K562 (cell line): ENCODE results near the gene BTG2. TPM values are rescaled to one million over a fixed set of nuclear protein-coding genes. Genes with fewer than 3 reads are reported as not detected.

Source experiments
- ASH1L ChIP-seq: fragments of 450-650 bp; IDR thresholded peaks from 2 replicates; pipeline ENCODE4 v1.6.1; 2018; ENCODE audit warnings: borderline replicate concordance, mild to moderate bottlenecking, low read depth; ENCODE audit not compliant: partially characterized antibody
- CC2D1A ChIP-seq: fragments of 450-650 bp; IDR thresholded peaks from 2 replicates; pipeline ENCODE4 v1.6.1; 2017; ENCODE audit warnings: mild to moderate bottlenecking
- CCAR2 ChIP-seq: fragments of 200-400 bp; formaldehyde crosslinking; IDR thresholded peaks from 2 replicates; pipeline ENCODE4 v1.6.1; 2017; ENCODE audit warnings: mild to moderate bottlenecking, low read depth, low read length
- HSF4 ChIP-seq: fragments of 250-450 bp; sonication (Bioruptor Pico); IDR thresholded peaks from 2 replicates; pipeline ENCODE4 v2.1.2; 2022; ENCODE audit warnings: mild to moderate bottlenecking, moderate library complexity, borderline replicate concordance
- NFRKB ChIP-seq: fragments of 450-650 bp; IDR thresholded peaks from 2 replicates; pipeline ENCODE4 v1.6.1; 2016; ENCODE audit warnings: low read depth
- PTRF ChIP-seq: fragments of 450-650 bp; IDR thresholded peaks from 2 replicates; pipeline ENCODE4 v1.6.1; 2016; ENCODE audit warnings: mild to moderate bottlenecking, missing genetic modification characterization, missing compliant biosample characterization
- SLC30A9 ChIP-seq: fragments of 250-450 bp; sonication (Bioruptor Pico); IDR thresholded peaks from 2 replicates; pipeline ENCODE4 v1.8.0; 2022; ENCODE audit warnings: mild to moderate bottlenecking, moderate library complexity
- STAG1 ChIP-seq: sonication (generic); formaldehyde crosslinking; IDR thresholded peaks from 2 replicates; pipeline ENCODE4 v1.5.0; 2020; ENCODE audit warnings: missing genetic modification reagents, borderline replicate concordance
- TAF1 ChIP-seq: IDR thresholded peaks from 2 replicates; pipeline ENCODE4 v1.6.1; 2011; ENCODE audit warnings: mild to moderate bottlenecking, low read length, moderate library complexity; ENCODE audit not compliant: insufficient read depth, control insufficient read depth, severe bottlenecking; ENCODE audit errors: extremely low read depth
- TAF7 ChIP-seq: fragments of 450-650 bp; IDR thresholded peaks from 2 replicates; pipeline ENCODE4 v1.6.1; 2016; ENCODE audit warnings: missing genetic modification characterization, missing compliant biosample characterization
- ZNF121 ChIP-seq: sonication (generic); formaldehyde crosslinking; conservative IDR thresholded peaks from 2 replicates; pipeline ENCODE4 v1.8.0; 2022; ENCODE audit warnings: missing genetic modification reagents
- ZNF507 ChIP-seq: conservative IDR thresholded peaks from 2 replicates; pipeline ENCODE4 v1.6.1; 2017; ENCODE audit warnings: missing genetic modification characterization, missing compliant biosample characterization
- polyA plus RNA-seq, 8 experiments: library from polyadenylated mRNA; depleted of rRNA in 4 of 8; stranded (reverse) in 5 of 8; unstranded in 3 of 8; fragments of >200 nt; fragmentation: Nextera tagmentation in 2 of 8; fragmentation: Illumina TruSeq in 1 of 8; extraction: Ambion mirVana in 2 of 8; extraction: Trizol in 1 of 8; gene quantifications; 2 replicates each; pipeline versions ENCODE4 v1.2.1 to v1.2.3, GENCODE V29; 2011 to 2014; ENCODE audit warnings: inconsistent platforms in 1 of 8, missing spikeins in 1 of 8
- total RNA-seq, 7 experiments: library from RNA; depleted of rRNA in 6 of 7; stranded (reverse); fragments of >200 nt in 6 of 7; fragmentation: Illumina TruSeq in 2 of 7; extraction: Trizol in 2 of 7; gene quantifications; 2 replicates each; pipeline versions ENCODE4 v1.2.1 to v1.2.3, GENCODE V29; 2011 to 2021; ENCODE audit warnings: low replicate concordance in 1 of 7
- TF ChIP-seq, protein P1 (sequence below): fragments of 450-650 bp; formaldehyde crosslinking; IDR thresholded peaks from 2 replicates; pipeline ENCODE4 v1.4.0; 2020; ENCODE audit warnings: mild to moderate bottlenecking, moderate library complexity
- TF ChIP-seq, protein P2 (sequence below): fragments of 250-450 bp; sonication (Bioruptor Pico); IDR thresholded peaks from 2 replicates; pipeline ENCODE4 v1.5.0; 2021
- TF ChIP-seq, protein P3 (sequence below): fragments of 450-650 bp; conservative IDR thresholded peaks from 2 replicates; pipeline ENCODE4 v1.6.1; 2016; ENCODE audit warnings: missing genetic modification characterization, low read depth, mild to moderate bottlenecking, control low read depth, missing compliant biosample characterization
- TF ChIP-seq, protein P4 (sequence below): fragments of 200-800 bp; sonication (Bioruptor generic); IDR thresholded peaks from 2 replicates; pipeline ENCODE4 v1.6.1; 2017; ENCODE audit warnings: missing genetic modification characterization, missing compliant biosample characterization
- TF ChIP-seq, protein P5 (sequence below): fragments of 450-650 bp; IDR thresholded peaks from one replicate; pipeline ENCODE4 v1.6.1; 2018; ENCODE audit warnings: mild to moderate bottlenecking, moderate library complexity; ENCODE audit not compliant: partially characterized antibody
- TF ChIP-seq, protein P6 (sequence below): sonication (generic); formaldehyde crosslinking; IDR thresholded peaks from 2 replicates; pipeline ENCODE4 v1.8.1; 2022; ENCODE audit warnings: missing genetic modification reagents

Gene BTG2
- total and polyA plus RNA-seq, 9 of the 15 experiments (the other 6 are each of a cell fraction or from before 2014, with no cell fraction given): 2.3 to 41.9 (median 8.7) TPM

DNA sequence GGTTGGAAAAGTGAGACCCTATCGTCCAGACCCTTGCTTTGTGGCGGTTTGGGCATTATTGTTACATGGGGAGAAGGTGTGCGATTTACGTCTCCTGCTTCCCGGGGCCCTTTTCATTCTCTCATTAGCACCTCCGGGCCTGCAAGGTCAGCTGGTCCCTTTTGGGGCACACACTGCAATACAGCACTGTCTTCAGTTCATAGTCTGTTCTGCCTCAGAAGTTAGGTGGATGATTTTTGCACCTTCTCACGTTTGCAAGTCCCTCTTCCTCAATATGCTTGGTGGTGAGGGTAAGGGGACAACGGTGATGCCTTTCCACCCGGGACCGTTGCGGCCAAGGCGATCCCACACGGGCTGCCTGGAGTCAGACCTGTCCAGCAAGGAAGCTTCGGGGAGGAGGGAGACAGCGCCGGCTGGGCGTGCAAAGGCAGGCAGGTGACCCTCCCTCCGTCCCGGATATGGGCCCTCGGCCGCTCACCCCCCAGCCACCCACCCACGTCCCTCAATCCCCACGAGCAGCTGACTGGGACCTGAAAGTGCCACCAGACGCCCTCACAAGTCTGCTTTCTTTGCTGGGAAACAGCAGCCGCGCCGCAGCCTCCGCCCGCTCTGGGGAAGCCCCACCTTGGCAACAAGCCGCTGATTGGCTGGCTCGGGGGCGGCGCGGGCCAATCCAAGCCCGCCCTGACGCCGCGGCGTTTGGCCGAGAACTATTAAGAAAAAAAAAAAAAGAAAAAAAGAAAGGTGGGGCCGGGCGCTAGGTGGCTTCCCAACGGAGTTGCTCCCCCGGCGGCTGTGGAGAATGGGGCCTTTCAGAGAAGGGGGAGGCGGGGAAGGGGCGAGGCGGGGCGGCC, 21.7 kb downstream of the BTG2 start (continued):
- TF ChIP-seq TAF1: peak; percentile 12
- TF ChIP-seq, protein P1, sequence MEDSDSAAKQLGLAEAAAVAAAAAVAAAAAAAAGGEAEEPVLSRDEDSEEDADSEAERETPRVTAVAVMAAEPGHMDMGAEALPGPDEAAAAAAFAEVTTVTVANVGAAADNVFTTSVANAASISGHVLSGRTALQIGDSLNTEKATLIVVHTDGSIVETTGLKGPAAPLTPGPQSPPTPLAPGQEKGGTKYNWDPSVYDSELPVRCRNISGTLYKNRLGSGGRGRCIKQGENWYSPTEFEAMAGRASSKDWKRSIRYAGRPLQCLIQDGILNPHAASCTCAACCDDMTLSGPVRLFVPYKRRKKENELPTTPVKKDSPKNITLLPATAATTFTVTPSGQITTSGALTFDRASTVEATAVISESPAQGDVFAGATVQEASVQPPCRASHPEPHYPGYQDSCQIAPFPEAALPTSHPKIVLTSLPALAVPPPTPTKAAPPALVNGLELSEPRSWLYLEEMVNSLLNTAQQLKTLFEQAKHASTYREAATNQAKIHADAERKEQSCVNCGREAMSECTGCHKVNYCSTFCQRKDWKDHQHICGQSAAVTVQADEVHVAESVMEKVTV (CRISPR knock-in tag): no peak
- TF ChIP-seq PTRF: no peak
- TF ChIP-seq ASH1L: peak; percentile 78
- TF ChIP-seq, protein P2, sequence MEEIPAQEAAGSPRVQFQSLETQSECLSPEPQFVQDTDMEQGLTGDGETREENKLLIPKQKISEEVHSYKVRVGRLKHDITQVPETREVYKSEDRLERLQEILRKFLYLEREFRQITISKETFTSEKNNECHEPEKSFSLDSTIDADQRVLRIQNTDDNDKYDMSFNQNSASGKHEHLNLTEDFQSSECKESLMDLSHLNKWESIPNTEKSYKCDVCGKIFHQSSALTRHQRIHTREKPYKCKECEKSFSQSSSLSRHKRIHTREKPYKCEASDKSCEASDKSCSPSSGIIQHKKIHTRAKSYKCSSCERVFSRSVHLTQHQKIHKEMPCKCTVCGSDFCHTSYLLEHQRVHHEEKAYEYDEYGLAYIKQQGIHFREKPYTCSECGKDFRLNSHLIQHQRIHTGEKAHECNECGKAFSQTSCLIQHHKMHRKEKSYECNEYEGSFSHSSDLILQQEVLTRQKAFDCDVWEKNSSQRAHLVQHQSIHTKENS (CRISPR knock-in tag): no peak
- 0 out of 2 replicates have a peak, but pooled peaks have one; percentile 10 for TF ChIP-seq TAF7
- no peak for TF ChIP-seq NFRKB
- TF ChIP-seq ZNF121 (CRISPR knock-in tag): no peak
- TF ChIP-seq, protein P3, sequence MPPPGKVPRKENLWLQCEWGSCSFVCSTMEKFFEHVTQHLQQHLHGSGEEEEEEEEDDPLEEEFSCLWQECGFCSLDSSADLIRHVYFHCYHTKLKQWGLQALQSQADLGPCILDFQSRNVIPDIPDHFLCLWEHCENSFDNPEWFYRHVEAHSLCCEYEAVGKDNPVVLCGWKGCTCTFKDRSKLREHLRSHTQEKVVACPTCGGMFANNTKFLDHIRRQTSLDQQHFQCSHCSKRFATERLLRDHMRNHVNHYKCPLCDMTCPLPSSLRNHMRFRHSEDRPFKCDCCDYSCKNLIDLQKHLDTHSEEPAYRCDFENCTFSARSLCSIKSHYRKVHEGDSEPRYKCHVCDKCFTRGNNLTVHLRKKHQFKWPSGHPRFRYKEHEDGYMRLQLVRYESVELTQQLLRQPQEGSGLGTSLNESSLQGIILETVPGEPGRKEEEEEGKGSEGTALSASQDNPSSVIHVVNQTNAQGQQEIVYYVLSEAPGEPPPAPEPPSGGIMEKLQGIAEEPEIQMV (tag): no peak
- TF ChIP-seq SLC30A9: no peak
- no peak for TF ChIP-seq CCAR2
- peak; percentile 10; the same call in 1 of the 2 replicates for TF ChIP-seq STAG1
- TF ChIP-seq HSF4 (CRISPR knock-in tag): no peak
- TF ChIP-seq, protein P4, sequence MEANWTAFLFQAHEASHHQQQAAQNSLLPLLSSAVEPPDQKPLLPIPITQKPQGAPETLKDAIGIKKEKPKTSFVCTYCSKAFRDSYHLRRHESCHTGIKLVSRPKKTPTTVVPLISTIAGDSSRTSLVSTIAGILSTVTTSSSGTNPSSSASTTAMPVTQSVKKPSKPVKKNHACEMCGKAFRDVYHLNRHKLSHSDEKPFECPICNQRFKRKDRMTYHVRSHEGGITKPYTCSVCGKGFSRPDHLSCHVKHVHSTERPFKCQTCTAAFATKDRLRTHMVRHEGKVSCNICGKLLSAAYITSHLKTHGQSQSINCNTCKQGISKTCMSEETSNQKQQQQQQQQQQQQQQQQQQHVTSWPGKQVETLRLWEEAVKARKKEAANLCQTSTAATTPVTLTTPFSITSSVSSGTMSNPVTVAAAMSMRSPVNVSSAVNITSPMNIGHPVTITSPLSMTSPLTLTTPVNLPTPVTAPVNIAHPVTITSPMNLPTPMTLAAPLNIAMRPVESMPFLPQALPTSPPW (CRISPR knock-in tag): peak; percentile 89
- TF ChIP-seq CC2D1A: no peak
- TF ChIP-seq ZNF507: no peak
- TF ChIP-seq, protein P5, sequence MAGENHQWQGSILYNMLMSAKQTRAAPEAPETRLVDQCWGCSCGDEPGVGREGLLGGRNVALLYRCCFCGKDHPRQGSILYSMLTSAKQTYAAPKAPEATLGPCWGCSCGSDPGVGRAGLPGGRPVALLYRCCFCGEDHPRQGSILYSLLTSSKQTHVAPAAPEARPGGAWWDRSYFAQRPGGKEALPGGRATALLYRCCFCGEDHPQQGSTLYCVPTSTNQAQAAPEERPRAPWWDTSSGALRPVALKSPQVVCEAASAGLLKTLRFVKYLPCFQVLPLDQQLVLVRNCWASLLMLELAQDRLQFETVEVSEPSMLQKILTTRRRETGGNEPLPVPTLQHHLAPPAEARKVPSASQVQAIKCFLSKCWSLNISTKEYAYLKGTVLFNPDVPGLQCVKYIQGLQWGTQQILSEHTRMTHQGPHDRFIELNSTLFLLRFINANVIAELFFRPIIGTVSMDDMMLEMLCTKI: no peak
- TF ChIP-seq, protein P6, sequence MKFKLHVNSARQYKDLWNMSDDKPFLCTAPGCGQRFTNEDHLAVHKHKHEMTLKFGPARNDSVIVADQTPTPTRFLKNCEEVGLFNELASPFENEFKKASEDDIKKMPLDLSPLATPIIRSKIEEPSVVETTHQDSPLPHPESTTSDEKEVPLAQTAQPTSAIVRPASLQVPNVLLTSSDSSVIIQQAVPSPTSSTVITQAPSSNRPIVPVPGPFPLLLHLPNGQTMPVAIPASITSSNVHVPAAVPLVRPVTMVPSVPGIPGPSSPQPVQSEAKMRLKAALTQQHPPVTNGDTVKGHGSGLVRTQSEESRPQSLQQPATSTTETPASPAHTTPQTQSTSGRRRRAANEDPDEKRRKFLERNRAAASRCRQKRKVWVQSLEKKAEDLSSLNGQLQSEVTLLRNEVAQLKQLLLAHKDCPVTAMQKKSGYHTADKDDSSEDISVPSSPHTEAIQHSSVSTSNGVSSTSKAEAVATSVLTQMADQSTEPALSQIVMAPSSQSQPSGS (CRISPR knock-in tag): no peak
